HG03139 (cell line): ENCODE measurements around the gene ATL2.
"Not testable (repeated sequence)": the region's sequence is repeated elsewhere in the genome, so short reads cannot be mapped to it uniquely, and the experiment has no call there.

Source experiments
- ATAC-seq: cut with Tn5 transposase; IDR thresholded peaks from one replicate; pipeline ENCODE4 v1.9.1; 2021; ENCODE audit not compliant: unreplicated experiment

Gene ATL2

DNA sequence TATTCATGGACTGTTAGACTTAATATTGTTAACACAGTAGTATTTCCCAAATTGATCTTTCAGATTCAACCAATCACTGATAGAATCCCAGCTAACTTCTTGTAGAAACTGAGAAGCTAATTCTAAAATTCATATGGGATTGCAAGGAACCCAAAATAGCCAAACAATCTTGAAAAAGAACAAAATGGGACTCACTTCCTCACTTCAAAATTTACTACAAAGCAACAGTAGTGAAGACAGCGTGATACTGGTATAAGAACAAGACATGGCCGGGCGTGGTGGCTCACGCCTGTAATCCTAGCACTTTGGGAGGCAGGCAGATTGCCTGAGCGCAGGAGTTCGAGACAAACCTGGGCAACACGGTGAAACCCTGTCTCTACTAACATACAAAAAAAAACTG lies 46.3 kb downstream of the ATL2 start:
- ATAC-seq, result no peak

DNA sequence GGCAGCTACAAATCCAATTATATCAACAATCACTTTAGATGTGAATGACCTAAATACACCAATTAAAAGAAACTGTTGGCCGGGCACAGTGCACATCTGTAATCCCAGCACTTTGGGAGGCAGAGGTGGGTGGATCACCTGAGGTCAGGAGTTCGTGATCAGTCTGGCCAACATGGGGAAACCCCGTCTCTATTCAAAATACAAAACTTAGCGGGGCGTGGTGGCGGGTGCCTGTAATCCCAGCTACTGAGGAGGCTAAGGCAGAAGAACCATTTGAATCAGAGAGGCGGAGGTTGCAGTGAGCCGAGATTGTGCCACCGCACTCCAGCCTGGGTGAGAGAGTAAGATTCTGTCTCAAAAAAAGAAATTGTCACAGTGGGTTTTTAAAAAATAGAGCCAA lies 49.5 kb downstream of the ATL2 start:
- ATAC-seq, result no peak

DNA sequence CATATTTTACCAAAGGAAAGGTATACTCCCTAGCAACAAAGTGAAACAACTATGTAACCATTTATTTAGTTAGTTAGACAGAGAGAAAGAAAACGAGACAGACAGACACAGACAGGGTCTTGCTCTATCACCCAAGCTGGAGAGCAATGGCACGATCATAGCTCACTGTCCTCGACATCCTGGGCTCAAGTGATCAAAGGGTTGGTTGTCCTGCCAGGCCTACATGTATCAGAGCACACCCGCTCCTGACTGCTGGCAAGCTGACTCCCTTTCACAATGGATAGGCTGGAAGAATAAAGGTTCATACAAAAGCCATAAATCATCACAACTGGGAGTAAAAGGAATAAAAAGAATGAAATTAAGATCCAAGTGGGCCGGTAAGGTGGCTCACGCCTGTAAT lies 53.5 kb downstream of the ATL2 start:
- ATAC-seq, result no peak

DNA sequence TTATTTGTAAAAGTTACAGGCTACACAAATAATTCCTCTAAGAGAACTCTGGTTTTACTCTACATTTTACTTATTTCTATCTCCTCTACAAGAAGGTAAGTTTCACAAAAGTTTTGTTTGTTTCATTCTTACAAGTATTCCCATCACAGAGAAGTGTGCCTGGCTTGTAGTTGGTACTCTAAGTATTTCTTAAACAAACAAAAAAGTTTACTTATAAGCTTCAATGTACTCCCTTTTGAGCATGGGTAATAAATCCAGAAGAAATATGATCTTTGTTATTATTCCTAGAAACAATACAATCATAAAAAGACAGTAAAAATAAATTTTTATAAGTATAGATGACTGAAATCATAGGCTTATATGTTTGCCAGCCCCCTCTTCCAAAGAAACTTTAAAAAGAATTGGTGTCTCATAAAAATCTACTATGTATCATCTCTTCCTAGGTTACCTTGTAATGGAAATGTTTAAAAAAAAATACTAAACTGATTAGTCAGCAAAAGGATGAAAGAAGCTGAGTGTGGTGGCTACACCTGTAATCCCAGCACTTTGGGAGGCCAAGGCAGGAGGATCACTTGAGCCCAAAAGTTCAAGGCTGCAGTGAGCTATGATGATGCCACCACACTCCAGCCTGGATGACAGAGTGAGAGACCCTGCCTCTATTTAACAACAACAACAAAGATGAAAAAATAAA lies 54.7 kb downstream of the ATL2 start:
- no peak for ATAC-seq

DNA sequence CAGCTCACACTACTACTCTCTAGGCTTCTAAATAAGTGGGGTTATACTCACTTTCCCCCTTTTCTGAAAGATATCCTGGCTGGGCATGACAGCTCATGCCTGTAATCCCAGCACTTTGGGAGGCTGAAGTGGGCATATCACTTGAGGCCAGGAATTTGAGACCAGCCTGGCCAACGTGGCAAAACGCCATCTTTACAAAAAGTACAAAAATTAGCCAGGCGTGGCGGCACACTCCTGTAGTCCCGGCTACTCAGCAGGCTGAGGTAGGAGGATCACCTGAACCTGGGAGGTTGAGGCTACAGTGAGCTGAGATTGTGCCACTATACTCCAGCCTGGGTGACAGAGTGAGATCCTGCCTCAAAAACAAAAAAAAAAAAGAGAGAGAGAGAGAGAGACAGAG lies 57.8 kb downstream of the ATL2 start:
- ATAC-seq, result not testable (repeated sequence)

DNA sequence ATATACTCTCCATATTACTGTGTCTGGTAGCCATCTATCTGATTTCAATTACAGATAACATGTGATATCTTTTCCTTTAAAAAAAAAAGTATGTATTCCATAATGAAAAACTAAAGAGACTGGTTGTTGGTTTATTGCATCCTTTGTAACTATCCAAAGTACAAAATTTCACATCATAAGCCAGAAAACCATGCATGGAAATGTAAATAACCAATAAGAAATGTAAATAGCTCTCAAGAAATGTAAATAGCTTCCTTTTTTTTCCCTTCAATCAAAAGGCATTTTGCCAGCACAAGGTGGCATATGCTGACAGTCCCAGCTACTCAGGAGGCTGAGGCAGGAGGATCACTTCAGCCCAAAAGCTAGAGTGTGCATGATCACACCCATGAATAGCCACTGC lies 59.3 kb downstream of the ATL2 start:
- ATAC-seq, result no peak

DNA sequence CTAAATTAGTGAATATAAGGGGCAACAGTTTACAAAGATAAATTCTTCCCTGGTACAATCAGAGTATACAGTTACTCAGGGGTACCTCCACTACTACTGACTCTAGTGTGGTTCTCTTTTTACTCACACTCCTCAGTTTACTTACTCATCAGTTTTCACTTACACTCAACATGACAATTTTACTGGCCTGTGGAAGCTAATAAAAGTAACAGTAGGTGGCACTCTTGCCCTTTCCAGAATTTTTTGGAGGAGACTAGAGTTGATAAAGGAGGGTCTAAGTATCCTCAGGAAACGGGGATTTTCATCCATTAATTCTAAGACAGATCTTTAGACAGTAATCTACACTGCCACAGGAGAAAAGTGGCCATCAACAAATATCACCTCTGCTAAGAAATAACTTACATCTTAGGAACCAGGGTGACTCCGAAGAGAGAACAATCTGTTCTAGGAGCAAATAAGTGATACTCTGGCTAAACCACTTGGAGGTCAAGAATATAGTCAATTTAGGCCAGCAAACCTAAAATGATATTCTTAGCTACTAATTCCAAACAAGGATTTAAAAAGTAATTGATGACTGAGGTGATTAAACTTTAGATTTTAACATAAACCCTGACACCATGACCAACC lies 61.3 kb downstream of the ATL2 start:
- no peak for ATAC-seq

DNA sequence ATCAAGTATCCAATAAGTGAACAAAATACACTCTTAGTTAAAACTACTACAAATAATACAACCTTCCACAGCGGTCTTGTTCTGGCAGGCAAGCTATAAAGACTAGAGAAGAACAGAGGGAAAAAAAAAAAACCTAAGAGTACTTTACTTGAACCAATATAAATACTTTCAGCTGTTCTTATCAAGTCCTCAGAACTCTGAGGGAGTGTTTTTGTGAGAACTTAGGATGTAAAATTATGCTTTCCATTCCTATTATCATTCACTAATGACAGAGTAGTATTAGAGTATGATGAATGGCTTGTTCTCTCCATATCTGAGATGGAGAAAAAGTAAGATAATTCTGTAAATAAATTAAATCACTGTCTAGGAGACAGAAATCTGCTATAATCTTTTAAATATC lies 68.3 kb downstream of the ATL2 start:
- ATAC-seq, result no peak

DNA sequence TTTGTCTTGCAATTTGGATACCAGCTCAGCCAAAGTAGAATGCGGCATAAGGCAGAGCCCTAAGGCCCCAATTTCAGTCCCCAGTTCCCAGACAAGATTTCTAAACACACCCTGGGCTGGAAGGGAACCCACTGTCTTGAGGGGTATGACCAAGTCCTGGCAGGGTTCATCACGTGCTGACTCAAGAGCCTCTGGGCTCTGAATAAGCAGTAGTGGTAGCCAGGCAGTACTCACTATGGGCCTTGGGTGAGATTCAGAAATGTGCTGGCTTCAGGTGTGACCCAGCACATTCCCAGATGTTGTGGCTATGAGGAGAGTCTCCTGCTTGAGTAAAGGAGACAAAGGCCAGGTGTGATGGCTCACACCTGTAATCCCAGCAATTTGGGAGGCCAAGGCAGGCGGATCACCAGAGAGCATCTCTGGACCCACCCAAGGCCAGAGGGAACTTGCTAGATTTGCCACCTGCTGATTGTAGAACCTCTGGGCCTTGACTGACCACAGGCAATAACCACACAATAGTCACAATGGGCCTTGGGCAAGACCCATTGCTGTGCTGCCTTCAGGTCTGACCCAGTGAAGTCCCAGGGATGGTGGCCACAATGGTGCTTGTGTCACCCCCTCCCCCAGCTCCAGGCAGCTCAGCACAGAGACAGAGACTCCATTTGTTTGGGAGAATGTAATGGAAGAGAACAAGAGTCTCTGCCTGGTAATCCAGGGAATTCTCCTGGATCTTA lies 74.9 kb downstream of the ATL2 start:
- no peak for ATAC-seq

DNA sequence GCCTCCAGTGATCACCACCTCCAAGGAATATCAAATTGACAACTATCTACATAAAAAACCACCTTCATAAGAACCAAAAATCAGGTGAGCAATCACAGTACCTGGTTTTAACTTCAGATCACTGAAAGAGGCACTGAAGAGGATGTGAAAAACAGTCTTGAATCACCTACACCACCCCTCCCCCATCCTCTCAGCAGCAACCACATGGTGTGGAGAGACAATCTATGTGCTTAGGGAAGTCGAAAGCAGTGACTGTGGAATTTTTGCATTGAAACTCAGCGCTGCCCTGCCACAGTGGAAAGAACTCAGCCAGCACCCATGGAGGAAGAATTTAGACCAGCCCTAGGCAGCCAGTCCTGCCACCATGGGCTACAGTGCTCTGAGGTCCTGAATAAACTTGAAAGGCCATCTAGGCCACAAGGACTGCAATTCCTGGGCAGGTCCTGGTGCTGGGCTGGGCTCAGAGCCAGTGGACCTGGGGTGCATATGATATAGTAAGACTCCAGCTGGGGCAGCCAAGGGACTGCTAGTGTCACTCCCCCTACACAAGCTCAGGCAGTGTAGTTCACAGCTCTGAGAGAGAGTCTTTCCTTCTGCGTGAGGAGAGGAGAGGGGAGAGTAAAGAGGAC lies 75.6 kb downstream of the ATL2 start:
- ATAC-seq, result peak; percentile 64

DNA sequence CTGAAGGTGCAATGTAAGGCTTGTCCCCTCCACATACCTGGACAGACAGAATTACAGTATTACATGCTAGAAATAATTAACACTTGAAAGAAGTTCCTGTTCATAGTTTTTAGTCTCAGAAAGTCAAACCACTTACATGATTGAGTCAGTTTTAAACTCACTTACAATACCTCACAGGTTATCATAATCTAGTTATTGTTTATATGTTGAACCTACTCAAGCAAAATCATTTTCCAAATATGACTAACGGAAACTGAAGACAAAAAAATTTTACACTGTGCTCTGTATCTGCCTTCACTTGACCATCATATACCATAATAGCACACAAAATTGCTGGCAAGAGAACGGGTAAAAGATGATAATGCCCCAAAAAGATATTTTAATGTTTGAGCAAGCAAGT lies 78.5 kb downstream of the ATL2 start:
- no peak for ATAC-seq

DNA sequence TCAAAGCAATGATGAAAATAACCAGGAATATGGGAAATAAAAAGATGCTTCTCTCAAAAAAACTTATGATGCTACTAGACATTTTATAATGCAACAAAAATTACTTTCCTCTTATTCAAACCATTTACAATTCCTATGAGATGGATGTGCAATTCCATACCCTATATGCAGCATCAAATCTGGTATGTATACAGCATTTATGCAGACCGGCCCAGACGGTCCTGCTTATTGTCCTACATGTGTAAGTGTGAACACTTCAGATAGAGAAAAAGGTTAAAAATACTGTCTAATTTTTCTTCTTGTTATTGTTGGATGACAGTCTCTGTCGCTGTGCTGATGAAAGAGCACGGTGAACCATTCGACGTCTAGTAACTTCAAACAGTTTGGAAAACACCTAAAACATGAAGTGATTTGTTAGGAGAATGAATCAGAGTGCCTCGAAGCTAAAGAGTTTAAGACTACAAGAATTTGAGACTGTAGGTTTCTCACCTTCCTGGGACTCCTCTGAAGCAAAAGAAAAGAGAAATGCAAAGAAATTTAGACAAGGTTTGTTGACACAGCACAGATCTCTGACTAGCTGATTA lies 80.8 kb downstream of the ATL2 start:
- no peak for ATAC-seq

DNA sequence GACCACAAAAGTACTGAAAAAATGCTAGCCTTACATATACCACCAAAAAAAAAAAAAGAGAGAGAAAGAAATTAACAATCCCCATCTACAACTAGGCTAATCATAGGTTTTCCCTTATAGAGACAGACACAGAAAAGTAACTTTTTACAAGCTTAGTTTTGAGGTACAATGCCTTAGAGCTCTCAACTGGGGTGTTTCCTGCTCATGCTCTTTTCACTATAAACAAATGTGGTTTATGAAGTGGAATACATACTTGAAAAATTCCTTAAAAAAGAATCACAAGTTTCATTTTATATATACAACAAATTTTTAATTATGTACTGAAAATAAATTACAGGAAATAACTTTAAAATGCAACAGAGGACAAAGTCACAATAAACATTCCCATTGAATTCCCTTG lies 82.5 kb downstream of the ATL2 start:
- ATAC-seq, result no peak

DNA sequence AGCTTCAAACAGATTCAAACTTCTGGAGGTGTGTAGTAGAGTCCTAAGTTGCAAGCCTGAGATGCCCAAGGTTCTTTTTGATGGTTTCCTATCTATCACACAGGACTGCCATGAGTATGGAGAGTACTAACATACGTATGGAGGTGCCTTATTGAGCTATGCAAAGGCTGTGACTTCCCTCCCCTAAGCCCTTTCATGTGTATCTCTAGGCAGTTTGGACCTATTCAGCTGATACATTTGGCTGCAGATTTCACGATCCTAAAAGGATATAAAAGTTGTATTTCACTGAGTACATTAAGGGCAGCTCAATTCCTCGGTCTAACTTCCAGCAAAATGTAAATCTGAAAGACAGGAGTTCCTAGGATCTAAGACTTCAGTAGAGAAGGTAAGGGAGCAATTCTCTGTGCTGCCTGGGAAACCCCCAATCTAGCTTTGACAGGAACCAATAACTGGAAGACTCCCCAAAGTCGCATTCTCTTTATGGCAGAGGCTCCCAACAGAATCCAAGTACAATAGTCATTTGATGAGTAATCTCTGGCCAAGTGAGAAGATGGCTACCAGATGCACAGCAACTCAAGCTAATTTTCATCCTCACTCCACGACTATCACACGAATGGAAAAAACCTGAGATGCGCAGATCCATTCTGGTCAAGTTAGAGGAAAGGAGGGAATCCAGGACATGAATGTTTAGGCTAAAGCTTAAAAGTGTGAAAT lies 83.8 kb downstream of the ATL2 start:
- no peak for ATAC-seq

DNA sequence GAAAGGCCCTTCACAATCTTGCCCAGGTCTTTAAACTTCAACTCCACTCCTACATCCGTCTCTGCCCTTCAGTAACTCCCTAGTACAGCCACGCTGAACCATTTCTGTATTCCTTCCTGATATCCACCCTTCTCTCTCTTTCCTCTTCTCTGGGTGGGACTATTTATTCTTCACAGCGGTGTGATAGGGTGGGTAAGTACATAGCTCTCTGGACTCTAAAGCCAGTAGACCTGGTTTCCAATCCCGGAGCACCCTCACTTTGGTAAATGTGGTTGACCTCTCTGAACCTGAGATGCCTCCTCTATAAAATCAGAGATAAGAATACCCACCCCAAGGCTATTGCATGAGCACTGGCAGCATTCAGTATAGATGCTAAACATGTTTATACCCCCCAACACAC lies 86.7 kb downstream of the ATL2 start:
- ATAC-seq, result no peak

DNA sequence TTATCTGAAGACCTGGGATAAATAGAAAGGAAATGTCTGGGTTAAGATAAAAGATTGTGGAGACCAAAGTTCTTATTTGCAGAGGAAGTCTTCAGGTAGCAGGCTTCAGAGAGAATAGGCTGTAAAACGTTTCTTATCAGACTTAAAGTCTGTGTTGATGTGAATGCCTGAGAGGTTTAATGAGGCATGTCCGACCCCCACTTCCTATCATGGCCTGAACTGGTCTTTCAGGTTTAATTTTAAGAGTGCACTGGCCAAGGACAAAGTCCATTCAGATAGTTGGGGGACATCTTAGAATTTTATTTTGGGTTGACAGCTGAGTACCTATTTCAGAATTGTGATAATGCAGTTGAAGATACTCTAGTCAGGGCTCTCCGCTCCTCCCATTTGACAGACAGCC lies 92.1 kb downstream of the ATL2 start:
- ATAC-seq, result no peak

DNA sequence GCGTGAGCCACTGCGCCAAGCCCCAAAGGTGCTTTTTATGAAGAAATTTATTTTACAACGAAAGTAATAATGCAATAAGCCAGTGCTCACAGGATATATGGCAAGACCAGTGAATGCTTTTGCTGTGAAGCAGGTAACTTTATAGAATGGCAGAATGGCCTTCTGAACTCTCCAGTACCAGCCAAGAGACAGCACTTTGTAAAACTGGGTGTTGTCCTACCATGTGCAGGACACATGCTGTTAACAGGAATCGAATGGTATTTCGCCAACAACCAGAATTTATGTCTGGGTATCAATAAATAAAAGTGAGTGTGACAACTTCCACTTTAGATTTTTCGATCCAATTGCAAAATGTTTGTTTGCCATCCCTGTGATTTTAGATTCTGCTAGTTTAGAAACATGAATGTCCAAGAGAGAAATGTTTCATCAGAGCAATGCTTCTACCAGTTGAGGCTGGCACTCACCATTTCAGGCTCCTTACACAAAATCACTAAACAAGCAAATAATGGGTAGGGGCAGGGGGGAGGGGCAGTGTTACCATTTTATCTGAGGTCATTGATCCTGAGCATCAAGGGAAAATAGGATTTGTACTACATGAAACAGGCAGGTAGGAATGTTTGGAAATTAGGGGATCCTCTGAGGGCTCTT lies 95.9 kb downstream of the ATL2 start:
- ATAC-seq, result no peak

DNA sequence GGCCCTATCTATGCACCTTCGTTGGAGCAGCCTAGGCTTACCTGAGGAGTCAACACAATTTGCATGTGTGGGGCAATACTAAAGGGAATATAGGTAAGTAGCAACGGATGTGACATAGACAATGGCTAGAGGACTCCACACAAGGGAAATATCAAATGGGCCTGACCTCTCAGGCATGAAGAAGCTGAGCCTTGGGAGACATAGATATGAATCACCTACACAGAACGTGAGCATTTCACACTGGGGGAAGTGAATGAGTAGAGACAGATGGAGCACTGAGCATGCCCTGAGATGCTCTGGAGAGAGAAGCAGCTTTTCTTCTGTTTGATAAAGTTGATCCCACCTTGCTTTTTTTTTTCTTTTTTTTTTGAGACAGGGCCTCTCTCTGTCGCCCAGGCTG lies 97.9 kb downstream of the ATL2 start:
- ATAC-seq, result no peak

DNA sequence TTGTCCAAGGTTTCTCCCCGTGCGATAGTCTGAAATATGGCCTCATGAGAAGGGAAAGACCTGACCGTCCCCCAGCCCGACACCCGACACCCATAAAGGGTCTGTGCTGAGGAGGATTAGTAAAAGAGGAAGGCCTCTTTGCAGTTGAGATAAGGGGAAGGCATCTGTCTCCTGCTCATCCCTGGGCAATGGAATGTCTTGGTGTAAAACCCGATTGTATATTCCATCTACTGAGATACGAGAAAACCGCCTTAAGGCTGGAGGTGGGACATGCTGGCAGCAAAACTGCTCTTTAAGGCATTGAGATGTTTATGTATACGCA lies 99.0 kb downstream of the ATL2 start:
- not testable (repeated sequence) for ATAC-seq

DNA sequence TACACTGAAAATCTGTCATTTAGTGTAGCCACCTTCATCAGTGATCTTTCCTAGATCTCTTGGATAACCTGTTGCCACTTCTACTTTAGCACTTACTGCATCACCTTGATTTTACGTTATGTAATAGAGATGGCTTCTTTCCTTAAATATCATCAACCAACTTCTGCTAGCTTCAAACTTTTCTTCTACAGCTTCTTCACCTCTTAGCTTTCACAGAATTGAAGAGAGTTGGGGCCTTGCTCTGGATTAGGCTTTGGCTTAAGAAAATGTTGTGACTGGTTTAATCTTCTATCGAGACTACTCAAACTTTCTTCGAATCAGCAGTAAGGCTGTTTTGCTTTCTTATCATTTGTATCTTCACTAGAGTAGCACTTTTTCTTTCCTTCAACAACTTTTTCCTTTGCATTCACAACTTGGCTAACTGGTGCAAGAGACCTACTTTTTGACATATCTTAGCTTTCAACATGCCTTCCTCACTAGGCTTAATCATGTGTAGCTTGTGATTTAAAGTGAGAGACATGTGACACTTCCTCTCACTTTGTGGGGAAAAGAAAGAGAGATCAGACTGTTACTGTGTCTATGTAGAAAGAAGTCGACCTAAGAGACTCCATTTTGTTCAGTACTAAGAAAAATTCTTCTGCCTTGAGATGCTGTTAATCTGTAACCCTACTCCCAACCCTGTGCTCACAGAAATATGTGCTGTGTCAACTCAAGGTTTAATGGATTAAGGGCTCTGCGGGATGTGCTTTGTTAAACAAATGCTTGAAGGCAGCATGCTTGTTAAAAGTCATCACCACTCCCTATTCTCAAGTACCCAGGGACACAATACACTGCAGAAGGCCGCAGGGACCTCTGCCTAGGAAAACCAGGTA lies 99.6 kb downstream of the ATL2 start:
- no peak for ATAC-seq
